K562 (cell line): ENCODE data around the gene NSUN3. TPM values are rescaled to one million over a fixed set of nuclear protein-coding genes. Genes with fewer than 3 reads are reported as not detected.
A peak's percentile ranks its signal among the peaks of the same experiment; 100 is the strongest.

Experiments used
- FOXK2 ChIP-seq, 2 experiments: fragments of 450-650 bp; IDR thresholded peaks in 1 of 2; conservative IDR thresholded peaks in 1 of 2; 2 replicates each; pipeline ENCODE4 v1.6.1; 2016; ENCODE audit warnings: low read depth in 2 of 2, mild to moderate bottlenecking in 1 of 2
- JUND ChIP-seq, 2 experiments: IDR thresholded peaks; 2 replicates in 1 of 2; 3 replicates in 1 of 2; pipeline ENCODE4 v1.6.1; 2011; ENCODE audit warnings: borderline replicate concordance in 2 of 2, low read depth in 2 of 2, low read length in 2 of 2, improper control_type of control experiment in 1 of 2, missing biosample characterization in 1 of 2, missing genetic modification characterization in 1 of 2, missing genetic modification reagents in 1 of 2
- NCOA1 ChIP-seq: fragments of 450-650 bp; IDR thresholded peaks from 2 replicates; pipeline ENCODE4 v1.6.1; 2016; ENCODE audit warnings: low read depth
- SLC30A9 ChIP-seq: fragments of 250-450 bp; sonication (Bioruptor Pico); IDR thresholded peaks from 2 replicates; pipeline ENCODE4 v1.8.0; 2022; ENCODE audit warnings: mild to moderate bottlenecking, moderate library complexity
- TCFL5 ChIP-seq: fragments of 250-450 bp; sonication (Bioruptor Pico); conservative IDR thresholded peaks from 2 replicates; pipeline ENCODE4 v1.6.1; 2021; ENCODE audit warnings: mild to moderate bottlenecking, moderate library complexity, matching md5 sums
- polyA plus RNA-seq, 8 experiments: library from polyadenylated mRNA; depleted of rRNA in 4 of 8; stranded (reverse) in 5 of 8; unstranded in 3 of 8; fragments of >200 nt; fragmentation: Nextera tagmentation in 2 of 8; fragmentation: Illumina TruSeq in 1 of 8; extraction: Ambion mirVana in 2 of 8; extraction: Trizol in 1 of 8; gene quantifications; 2 replicates each; pipeline versions ENCODE4 v1.2.1 to v1.2.3, GENCODE V29; 2011 to 2014; ENCODE audit warnings: inconsistent platforms in 1 of 8, missing spikeins in 1 of 8
- total RNA-seq, 7 experiments: library from RNA; depleted of rRNA in 6 of 7; stranded (reverse); fragments of >200 nt in 6 of 7; fragmentation: Illumina TruSeq in 2 of 7; extraction: Trizol in 2 of 7; gene quantifications; 2 replicates each; pipeline versions ENCODE4 v1.2.1 to v1.2.3, GENCODE V29; 2011 to 2021; ENCODE audit warnings: low replicate concordance in 1 of 7
- TF ChIP-seq, protein P1 (sequence below): fragments of 450-650 bp; IDR thresholded peaks from 2 replicates; pipeline ENCODE4 v1.6.1; 2016; ENCODE audit warnings: low read depth, mild to moderate bottlenecking, moderate library complexity
- TF ChIP-seq, protein P2 (sequence below): fragments of 150-350 bp; conservative IDR thresholded peaks from 2 replicates; pipeline ENCODE4 v1.6.1; 2014; ENCODE audit warnings: low read length

NSUN3 gene
- total and polyA plus RNA-seq, 9 of the 15 experiments (the other 6 are each of a cell fraction or from before 2014, with no cell fraction given): 4.4 to 12.3 (median 7.6) TPM

DNA sequence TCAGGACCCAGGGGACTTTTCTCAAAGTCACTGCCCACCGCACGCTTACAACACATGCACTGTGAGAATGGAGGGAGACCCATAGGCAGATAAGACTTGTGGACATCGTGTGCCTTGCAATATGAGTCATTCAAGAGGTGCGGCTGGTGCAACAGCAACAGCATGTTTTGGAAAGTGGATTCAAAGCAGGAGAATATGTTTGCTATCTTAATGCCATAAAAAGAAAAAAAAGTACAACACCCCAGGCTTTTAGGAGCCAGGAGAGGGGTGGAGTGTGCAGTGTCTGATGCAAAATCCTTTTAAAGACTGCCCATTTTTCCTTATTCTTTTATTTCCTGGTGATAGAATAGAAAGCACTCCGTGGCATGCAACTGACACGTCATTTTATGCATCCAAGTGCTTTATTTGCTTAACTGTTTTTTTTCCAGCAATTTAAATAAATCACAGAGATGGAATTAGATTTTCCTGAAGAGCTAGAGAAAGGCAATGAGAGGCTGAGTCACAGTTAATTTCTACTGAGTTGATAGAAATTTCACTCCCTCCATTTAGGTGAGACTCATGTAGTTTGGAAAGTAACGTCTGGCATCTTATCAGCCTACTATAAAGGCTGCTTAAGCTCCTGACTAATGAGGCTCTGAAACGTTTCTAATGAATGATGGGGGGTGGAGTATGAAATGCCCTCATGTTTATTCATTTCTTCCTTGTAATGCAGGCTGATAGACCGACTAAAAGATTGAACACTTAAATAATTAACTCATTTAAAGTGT, 96.4 kb downstream of the NSUN3 start (continued):
- no peak for TF ChIP-seq TCFL5 (CRISPR knock-in tag)
- TF ChIP-seq, protein P1, sequence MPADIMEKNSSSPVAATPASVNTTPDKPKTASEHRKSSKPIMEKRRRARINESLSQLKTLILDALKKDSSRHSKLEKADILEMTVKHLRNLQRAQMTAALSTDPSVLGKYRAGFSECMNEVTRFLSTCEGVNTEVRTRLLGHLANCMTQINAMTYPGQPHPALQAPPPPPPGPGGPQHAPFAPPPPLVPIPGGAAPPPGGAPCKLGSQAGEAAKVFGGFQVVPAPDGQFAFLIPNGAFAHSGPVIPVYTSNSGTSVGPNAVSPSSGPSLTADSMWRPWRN: 0 out of 2 replicates have a peak, but pooled peaks have one; percentile 22
- TF ChIP-seq SLC30A9 (CRISPR knock-in tag): no peak
- TF ChIP-seq FOXK2 (conservative IDR thresholded peaks at IDR 0.05 in 1 of 2, IDR thresholded peaks at IDR 0.05 in 1 of 2; ENCODE audit: low read depth in 2 of 2): peak in 1 of 2 experiments; percentile 38; a peak in 1 of 4 replicates
- TF ChIP-seq, protein P2, sequence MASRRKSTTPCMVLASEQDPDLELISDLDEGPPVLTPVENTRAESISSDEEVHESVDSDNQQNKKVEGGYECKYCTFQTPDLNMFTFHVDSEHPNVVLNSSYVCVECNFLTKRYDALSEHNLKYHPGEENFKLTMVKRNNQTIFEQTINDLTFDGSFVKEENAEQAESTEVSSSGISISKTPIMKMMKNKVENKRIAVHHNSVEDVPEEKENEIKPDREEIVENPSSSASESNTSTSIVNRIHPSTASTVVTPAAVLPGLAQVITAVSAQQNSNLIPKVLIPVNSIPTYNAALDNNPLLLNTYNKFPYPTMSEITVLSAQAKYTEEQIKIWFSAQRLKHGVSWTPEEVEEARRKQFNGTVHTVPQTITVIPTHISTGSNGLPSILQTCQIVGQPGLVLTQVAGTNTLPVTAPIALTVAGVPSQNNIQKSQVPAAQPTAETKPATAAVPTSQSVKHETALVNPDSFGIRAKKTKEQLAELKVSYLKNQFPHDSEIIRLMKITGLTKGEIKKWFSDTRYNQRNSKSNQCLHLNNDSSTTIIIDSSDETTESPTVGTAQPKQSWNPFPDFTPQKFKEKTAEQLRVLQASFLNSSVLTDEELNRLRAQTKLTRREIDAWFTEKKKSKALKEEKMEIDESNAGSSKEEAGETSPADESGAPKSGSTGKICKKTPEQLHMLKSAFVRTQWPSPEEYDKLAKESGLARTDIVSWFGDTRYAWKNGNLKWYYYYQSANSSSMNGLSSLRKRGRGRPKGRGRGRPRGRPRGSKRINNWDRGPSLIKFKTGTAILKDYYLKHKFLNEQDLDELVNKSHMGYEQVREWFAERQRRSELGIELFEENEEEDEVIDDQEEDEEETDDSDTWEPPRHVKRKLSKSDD: no peak
- peak; percentile 85 for TF ChIP-seq JUND (IDR thresholded peaks at IDR 0.05; ENCODE audit: borderline replicate concordance, low read depth, low read length)
- TF ChIP-seq JUND (tag; IDR thresholded peaks at IDR 0.05; ENCODE audit: borderline replicate concordance, low read depth, low read length): peak; percentile 80; the same call in 2 of the 3 replicates
- no peak for TF ChIP-seq NCOA1
- TF ChIP-seq, all 486 proteins: peak for 13
